ENCODE results near the gene TFEB.

Gene TFEB

GRCh38 chr6:41735427-41736185, at the start of gene TFEB:
TSS of gene TFEB (minus strand) at chr6:41735608. CDS start at chr6:41691213, 44,395 bp downstream.
- TF ChIP-seq YY1 (IDR thresholded peaks at IDR 0.05; ENCODE audit: low read depth) (peak; percentile 78), CREB1 (IDR thresholded peaks at IDR 0.05; ENCODE audit: low read depth) (peak; percentile 33; the same call in 1 of the 2 replicates), MAX (IDR thresholded peaks at IDR 0.05) (peak; percentile 73), USF1 (IDR thresholded peaks at IDR 0.05) (peak; percentile 30; the same call in 1 of the 2 replicates), TEAD4 (IDR thresholded peaks at IDR 0.05) (no peak), EP300 (IDR thresholded peaks at IDR 0.05; ENCODE audit: borderline replicate concordance) (no peak), RAD21 (IDR thresholded peaks at IDR 0.05; ENCODE audit: low read depth) (peak; percentile 48; the same call in 1 of the 2 replicates), ZBTB7A (IDR thresholded peaks at IDR 0.05; ENCODE audit: low read depth) (no peak), FOXM1 (IDR thresholded peaks at IDR 0.05; ENCODE audit: borderline replicate concordance, low read depth) (no peak), CEBPB (IDR thresholded peaks at IDR 0.05) (no peak), NFIC (IDR thresholded peaks at IDR 0.05) (no peak), TCF12 (IDR thresholded peaks at IDR 0.05; ENCODE audit: low read depth) (peak; percentile 66), TAF1 (IDR thresholded peaks at IDR 0.05; ENCODE audit: low read depth) (0 out of 2 replicates have a peak, but pooled peaks have one; percentile 47), EGR1 (IDR thresholded peaks at IDR 0.05) (no peak; the same call in 1 of the 2 replicates)
- TF ChIP-seq, protein P1, sequence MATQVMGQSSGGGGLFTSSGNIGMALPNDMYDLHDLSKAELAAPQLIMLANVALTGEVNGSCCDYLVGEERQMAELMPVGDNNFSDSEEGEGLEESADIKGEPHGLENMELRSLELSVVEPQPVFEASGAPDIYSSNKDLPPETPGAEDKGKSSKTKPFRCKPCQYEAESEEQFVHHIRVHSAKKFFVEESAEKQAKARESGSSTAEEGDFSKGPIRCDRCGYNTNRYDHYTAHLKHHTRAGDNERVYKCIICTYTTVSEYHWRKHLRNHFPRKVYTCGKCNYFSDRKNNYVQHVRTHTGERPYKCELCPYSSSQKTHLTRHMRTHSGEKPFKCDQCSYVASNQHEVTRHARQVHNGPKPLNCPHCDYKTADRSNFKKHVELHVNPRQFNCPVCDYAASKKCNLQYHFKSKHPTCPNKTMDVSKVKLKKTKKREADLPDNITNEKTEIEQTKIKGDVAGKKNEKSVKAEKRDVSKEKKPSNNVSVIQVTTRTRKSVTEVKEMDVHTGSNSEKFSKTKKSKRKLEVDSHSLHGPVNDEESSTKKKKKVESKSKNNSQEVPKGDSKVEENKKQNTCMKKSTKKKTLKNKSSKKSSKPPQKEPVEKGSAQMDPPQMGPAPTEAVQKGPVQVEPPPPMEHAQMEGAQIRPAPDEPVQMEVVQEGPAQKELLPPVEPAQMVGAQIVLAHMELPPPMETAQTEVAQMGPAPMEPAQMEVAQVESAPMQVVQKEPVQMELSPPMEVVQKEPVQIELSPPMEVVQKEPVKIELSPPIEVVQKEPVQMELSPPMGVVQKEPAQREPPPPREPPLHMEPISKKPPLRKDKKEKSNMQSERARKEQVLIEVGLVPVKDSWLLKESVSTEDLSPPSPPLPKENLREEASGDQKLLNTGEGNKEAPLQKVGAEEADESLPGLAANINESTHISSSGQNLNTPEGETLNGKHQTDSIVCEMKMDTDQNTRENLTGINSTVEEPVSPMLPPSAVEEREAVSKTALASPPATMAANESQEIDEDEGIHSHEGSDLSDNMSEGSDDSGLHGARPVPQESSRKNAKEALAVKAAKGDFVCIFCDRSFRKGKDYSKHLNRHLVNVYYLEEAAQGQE (IDR thresholded peaks at IDR 0.05; ENCODE audit: low read depth) = no peak

- TF ChIP-seq TCF12 (IDR thresholded peaks at IDR 0.05; ENCODE audit: low read depth) (no peak), TAF1 (IDR thresholded peaks at IDR 0.05; ENCODE audit: low read depth) (no peak), ZBTB7A (IDR thresholded peaks at IDR 0.05; ENCODE audit: low read depth) (no peak), TEAD4 (IDR thresholded peaks at IDR 0.05) (no peak), EP300 (IDR thresholded peaks at IDR 0.05; ENCODE audit: borderline replicate concordance) (no peak)
Measured at GRCh38 chr6:41784581-41785171, 49.3 kb upstream of the TFEB start.

DNA sequence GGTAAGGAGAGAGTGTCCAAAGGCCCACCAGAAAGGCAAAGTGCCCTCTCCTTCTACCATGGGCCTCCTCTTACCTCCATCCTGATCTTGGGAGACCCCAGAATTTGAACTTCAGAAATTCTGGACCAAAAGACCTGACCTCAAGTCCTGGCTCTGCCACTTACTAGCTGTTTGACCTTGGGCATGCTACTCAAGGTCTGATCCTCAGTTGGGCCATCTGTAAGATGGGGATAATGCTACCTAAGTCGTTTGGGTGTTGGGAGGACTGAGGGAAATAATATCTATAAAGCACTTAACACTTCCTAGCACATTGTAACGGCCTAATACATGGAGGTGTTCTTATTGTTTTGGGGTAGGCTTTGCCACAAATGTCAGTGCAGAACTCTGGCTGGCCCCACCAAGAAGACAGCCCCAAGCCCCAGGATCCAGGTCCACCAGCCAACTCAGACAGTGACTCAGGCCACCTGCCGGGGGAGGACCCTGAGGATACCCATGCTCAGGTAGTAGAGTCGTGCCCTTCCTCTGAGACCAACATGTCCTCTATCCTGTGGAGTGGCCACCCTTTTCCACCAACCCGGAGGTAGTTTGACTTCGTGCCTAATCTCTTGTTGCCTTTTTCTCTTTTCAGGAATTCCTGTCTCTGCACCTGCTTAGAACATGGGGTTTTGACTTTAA, 47.8 kb upstream of the TFEB start:
- TF ChIP-seq EP300 (IDR thresholded peaks at IDR 0.05; ENCODE audit: borderline replicate concordance) (no peak), YY1 (IDR thresholded peaks at IDR 0.05; ENCODE audit: low read depth) (no peak), FOXM1 (IDR thresholded peaks at IDR 0.05; ENCODE audit: borderline replicate concordance, low read depth) (no peak)

- TF ChIP-seq EGR1 (IDR thresholded peaks at IDR 0.05) (no peak), MAX (IDR thresholded peaks at IDR 0.05) (peak; percentile 53)
Measured at GRCh38 chr6:41781366-41781730, 45.9 kb upstream of the TFEB start.

GRCh38 chr6:41780551-41781365, 45.4 kb upstream of the TFEB start, which contains the start of gene PRICKLE4:
TSS of gene PRICKLE4 (plus strand) at chr6:41780782. CDS start at chr6:41783474, 2,692 bp downstream.
- TF ChIP-seq EGR1 (IDR thresholded peaks at IDR 0.05) (0 out of 2 replicates have a peak, but pooled peaks have one; percentile 14), NFIC (IDR thresholded peaks at IDR 0.05) (peak; percentile 42; the same call in 1 of the 2 replicates), ZBTB7A (IDR thresholded peaks at IDR 0.05; ENCODE audit: low read depth) (peak; percentile 53; the same call in 1 of the 2 replicates), RAD21 (IDR thresholded peaks at IDR 0.05; ENCODE audit: low read depth) (no peak)

DNA sequence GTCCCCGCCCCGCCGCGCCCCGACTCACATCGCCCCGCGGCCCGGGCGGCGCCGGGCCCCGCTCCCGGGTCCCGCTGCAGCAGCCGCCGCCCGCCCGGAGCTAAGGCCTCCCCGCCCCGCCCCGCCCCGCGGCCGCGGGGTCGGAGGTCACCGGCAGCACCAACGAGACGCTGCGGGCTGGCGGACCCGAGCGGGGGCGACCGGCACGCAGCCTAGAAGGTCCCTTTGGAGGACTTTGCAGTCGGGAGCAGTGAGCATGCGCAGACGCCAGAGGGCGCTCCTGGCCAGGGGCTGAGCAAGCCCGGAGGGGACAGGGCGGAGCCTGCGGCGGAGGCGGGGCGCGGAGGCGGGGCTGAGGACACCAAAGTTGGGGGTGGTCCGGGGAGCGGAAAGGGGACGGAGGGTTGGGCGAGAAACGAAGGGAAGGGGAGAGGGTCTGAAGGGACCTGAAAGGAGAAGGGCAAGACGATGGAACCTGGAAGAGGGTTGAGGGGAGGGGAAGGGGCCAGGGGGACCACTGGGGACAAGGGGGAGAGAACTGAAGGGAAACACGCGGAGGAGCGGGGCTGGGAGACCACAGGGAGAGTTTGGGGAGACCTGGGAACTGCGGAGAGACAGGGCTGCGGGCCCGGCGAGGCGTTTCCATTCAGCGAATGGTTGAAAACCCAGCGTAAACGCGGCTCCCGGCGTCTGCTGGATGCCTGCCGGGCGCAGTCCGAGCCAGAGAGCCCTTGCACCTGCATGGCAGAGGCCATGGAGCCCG, 44.6 kb upstream of the TFEB start, which contains the start of gene FRS3:
Gene FRS3 (minus strand): TSS at position 113 of the 763 bp plus-strand sequence. CDS start 2,913 bp downstream, outside the sequence.
- peak; percentile 95 for TF ChIP-seq RAD21 (IDR thresholded peaks at IDR 0.05; ENCODE audit: low read depth)
- TF ChIP-seq YY1 (IDR thresholded peaks at IDR 0.05; ENCODE audit: low read depth) = peak; percentile 56; the same call in 1 of the 2 replicates
- TF ChIP-seq ZBTB7A (IDR thresholded peaks at IDR 0.05; ENCODE audit: low read depth) = peak; percentile 79
- peak; percentile 37; the same call in 1 of the 2 replicates for TF ChIP-seq CREB1 (IDR thresholded peaks at IDR 0.05; ENCODE audit: low read depth)
- peak; percentile 65; the same call in 1 of the 2 replicates for TF ChIP-seq TCF12 (IDR thresholded peaks at IDR 0.05; ENCODE audit: low read depth)
- TF ChIP-seq FOXM1 (IDR thresholded peaks at IDR 0.05; ENCODE audit: borderline replicate concordance, low read depth) = no peak
- TF ChIP-seq CEBPB (IDR thresholded peaks at IDR 0.05) = no peak
- peak; percentile 83 for TF ChIP-seq EGR1 (IDR thresholded peaks at IDR 0.05)
- TF ChIP-seq, protein P1 (IDR thresholded peaks at IDR 0.05; ENCODE audit: low read depth) = no peak
- TF ChIP-seq TAF1 (IDR thresholded peaks at IDR 0.05; ENCODE audit: low read depth) = 0 out of 2 replicates have a peak, but pooled peaks have one; percentile 9
- TF ChIP-seq MAX (IDR thresholded peaks at IDR 0.05) = peak; percentile 48; the same call in 1 of the 2 replicates
- no peak for TF ChIP-seq NFIC (IDR thresholded peaks at IDR 0.05)
- TF ChIP-seq TEAD4 (IDR thresholded peaks at IDR 0.05) = 0 out of 2 replicates have a peak, but pooled peaks have one; percentile 29
- no peak for TF ChIP-seq USF1 (IDR thresholded peaks at IDR 0.05)
- TF ChIP-seq EP300 (IDR thresholded peaks at IDR 0.05; ENCODE audit: borderline replicate concordance) = no peak

Data from Ishikawa (cell line).